NCI-H2107 treated with DMSO at 0.1 percent for 48 hours (cell line): ENCODE results near the gene APOC1.
"Not testable (repeated sequence)": the region's sequence is repeated elsewhere in the genome, so short reads cannot be mapped to it uniquely, and the experiment has no call there.

Experiments
- DNase-seq: peaks from one replicate; lab custom pipeline; 2025; ENCODE audit not compliant: unreplicated experiment; lab: John Stamatoyannopoulos, UW

APOC1 gene

GRCh38 chr19:44914433-44915206, at the start of gene APOC1:
Gene APOC1, plus strand, starts transcription at chr19:44914608. Its CDS starts 284 bp downstream, at chr19:44914892.
- DNase-seq = peak; percentile 61

- DNase-seq = no peak
These were observed 49.1 kb upstream of the APOC1 start for GRCh38 chr19:44865196-44865767.

DNA sequence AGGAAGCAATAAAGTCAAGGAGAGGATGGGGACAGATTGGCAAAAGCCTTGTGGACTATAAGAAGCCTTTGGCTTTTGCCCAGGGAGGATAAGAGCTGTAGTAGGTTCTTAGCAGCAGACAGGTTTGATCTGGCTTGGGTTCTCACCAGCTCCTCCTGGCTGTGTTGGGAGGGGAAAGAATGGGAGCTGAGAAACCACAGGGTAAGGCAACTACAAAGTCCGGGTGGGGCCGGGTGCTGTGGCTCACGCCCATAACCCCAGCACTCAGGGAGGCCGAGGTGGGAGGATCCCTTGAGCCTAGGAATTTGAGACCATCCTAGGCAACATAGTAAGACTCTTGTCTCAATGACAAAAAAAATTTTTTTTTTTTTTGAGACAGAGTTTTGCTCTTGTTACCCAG, 47.7 kb upstream of the APOC1 start:
- no peak for DNase-seq

- no peak for DNase-seq
These were observed 46.8 kb upstream of the APOC1 start for GRCh38 chr19:44867578-44867977.

- no peak for DNase-seq
These were observed 44.5 kb upstream of the APOC1 start for GRCh38 chr19:44869733-44870470.

DNA sequence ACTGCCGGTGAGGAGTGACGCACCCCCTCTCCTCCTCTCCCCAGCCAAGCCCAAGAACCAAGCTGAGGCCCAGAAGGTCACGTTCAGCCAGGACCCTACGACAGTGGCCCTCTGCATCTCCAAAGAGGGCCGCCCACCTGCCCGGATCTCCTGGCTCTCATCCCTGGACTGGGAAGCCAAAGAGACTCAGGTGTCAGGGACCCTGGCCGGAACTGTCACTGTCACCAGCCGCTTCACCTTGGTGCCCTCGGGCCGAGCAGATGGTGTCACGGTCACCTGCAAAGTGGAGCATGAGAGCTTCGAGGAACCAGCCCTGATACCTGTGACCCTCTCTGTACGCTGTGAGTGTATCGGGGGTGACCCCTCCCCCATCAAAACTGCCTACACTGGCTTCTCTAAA, 42.6 kb upstream of the APOC1 start:
- no peak for DNase-seq

GRCh38 chr19:44872661-44873060, 41.7 kb upstream of the APOC1 start:
- no peak for DNase-seq

DNA sequence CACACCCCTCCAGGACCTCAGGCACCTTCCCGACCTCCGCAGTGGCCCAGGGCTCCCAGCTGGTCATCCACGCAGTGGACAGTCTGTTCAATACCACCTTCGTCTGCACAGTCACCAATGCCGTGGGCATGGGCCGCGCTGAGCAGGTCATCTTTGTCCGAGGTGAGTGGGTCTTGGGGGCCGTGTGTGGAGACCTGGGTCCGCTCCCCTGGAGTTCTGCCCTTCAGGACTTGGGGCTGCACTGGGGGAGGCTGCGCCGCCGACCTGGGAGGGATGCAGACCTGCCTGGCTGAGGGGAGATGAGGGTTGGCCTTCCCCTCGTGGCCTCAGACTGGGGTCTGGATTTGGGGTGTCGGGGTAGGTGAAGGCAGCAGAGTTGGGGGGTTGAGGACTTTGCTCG, 40.1 kb upstream of the APOC1 start:
- DNase-seq = no peak

DNA sequence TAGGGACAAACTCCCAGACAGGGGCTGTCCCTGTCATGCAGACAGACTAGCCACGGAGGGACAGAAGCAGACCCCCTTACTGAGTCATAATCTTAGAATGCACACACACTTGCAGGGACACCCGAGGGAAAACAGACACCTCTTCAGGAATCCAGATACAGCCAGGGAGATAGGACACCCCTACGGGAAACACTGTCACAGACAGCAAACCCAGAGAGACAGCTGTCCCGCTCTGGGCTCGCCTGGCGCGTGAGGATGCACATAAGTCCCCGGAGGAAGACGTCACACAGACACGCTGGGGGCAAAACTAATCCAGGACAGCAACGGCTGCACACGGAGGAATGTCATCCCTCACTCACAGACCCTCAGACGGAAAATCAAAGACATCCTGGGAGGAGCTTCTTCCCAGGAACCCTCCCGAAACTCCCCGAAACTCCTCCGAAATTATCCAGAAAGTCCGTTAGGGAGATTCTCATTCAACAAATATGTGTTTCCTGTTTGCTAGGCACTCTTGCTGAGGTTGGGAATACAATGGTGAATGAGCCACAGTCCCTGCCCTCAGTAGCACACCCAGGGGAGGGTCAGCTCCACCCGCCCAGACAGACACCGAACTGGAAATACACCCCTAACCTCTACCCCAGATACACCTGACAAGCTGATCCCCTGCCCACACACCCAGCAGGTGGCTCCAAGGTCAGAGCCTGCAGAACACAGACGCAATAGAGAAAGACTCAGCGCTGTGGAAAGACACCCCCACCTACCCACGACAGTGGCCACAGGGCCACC, 38.5 kb upstream of the APOC1 start:
- no peak for DNase-seq

DNA sequence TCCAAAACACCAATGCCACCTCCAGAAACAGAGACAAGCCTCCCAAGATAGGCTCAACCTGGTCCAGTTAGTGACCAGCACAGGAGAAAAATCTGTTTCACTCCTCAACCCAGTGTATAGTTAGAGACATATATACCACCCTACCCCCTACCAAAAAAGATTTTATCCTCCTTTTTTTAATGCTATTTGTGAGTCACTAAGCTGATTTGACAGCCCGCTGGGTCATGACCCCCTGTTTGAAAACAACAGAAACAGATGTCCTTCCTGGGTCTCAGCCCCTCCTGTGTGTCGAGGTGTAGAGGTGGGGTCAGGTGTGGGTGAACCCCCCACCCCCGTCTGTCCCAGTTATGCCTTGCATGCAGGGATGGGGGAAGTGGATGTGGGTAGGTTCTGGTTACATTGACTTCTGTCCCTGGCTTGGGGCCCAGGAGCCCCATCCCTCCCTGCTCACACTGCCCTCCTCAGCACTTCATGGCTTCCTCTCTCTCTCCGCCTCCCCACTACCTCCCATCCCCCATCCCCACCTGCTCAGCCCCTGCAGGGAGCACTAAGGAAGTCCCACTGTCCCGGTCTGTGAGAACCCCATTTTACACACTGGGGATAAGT, 37.4 kb upstream of the APOC1 start:
- DNase-seq = peak; percentile 65

GRCh38 chr19:44878120-44878865, 36.1 kb upstream of the APOC1 start:
- no peak for DNase-seq

DNA sequence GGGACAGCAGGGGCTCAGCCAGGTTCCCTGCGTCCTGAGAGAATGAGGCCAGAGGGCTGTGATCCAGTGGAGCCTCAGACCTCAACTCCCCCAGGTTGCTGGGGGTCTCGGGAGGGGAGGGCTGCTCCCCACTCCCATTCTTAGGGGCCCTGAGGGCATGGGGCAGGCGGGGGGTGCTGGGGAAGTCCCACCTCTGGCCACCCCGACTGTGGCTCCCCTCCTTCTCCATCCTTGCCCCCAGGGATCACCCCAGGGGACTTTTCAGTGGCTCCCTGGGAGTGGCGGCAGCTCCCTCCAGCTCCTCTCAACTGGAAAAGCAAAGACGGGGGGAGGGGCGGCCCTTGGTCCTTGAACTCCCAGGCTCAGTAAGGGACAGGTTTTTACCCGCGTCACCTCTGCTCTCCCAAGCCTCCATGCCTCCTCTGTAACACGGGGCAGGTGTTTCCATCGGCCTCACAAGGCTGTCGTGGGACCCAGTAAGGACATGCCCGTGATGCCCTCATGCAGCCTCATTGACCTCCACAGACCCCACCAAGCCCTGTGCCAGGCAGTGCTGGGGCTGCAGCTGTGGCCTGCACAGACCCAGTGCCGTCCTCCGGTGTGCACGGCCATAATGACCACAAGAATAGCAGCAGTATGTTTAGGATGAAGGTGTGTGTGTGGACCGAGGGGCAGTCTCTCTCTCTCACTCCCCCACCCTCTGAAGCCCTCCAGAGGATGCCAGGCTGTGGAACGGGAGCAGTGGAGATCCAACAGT, 34.9 kb upstream of the APOC1 start:
- DNase-seq = no peak

- no peak for DNase-seq
These were observed 32.3 kb upstream of the APOC1 start for GRCh38 chr19:44882063-44882462.

- DNase-seq = not testable (repeated sequence)
These were observed 31.6 kb upstream of the APOC1 start for GRCh38 chr19:44882619-44883397.

DNA sequence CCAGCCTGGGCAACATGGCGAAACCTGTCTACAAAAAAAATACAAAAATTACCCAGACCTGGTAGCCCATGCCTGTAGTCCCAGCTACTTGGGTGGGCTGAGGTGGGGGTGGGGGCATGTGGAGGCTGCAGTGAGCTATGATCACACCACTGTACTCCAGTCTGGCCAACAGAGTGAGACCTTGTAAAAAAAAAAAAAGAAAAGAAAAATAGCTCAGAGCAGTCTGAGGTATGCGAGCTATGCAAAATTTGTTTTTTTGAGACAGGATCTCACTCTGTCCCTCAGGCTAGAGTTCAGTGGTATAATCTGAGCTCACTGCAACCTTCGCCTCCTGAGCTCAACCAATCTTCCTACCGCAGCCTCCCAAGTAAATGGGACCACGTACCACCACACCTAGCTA, 30.5 kb upstream of the APOC1 start:
- no peak for DNase-seq

DNA sequence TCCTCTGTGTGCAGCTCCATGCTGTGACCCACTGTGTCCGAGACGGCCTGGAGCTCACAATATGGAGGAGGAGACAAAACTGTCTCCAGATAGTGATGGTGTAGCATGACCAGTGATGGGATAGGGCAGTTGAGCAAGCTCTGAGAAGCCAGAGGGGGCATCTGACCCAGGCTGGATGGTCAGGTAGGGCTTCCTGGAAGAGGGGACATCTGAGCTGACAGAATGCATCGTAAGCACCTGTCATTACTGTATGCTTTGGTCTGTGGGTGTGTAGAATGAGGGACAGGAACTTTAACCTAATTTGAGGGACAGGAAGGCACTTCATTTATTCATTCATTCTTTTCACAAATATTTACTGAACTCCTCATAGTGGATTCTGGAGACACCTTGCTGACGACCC, 29.8 kb upstream of the APOC1 start:
- DNase-seq = no peak

GRCh38 chr19:44886141-44886540, 28.3 kb upstream of the APOC1 start:
- no peak for DNase-seq

DNA sequence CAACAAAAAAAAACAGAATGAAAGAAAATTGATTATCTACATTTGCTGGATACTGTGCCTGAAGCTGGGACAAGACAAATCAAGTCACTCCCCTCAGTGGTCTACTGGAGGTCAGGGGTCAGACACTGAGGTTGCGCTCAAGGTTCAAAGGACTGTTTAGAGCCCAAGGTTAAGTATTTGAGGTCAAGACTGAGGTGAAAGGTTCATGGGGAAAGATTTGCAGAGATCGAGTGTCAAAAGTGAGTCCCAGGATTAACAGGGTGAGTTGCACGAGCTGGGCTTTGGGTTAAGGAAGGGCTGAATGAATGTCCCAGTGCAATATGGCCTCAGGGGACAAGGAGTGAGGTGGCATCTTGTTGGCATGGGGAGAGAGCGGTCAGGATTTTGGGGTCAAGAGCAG, 26.8 kb upstream of the APOC1 start:
- DNase-seq = no peak

GRCh38 chr19:44888335-44888734, 26.1 kb upstream of the APOC1 start:
- DNase-seq = not testable (repeated sequence)
